Smooth muscle cell of the umbilical artery (primary cell): ENCODE results near the gene LRRC43. TPM values are rescaled to one million over a fixed set of nuclear protein-coding genes. Genes with fewer than 3 reads are reported as not detected.

Experiments used
- total RNA-seq: library from RNA; depleted of rRNA; stranded (reverse); fragments of >200 nt; gene quantifications from 2 replicates; pipeline ENCODE4 v1.2.3, GENCODE V29; 2014

Gene LRRC43
- 0.89 and 1.1 TPM in 2 replicates for total RNA-seq

GRCh38 chr12:122182887-122183587 lies at the start of gene LRRC43:
TSS of gene LRRC43 (plus strand) at chr12:122183123. CDS start at chr12:122183145, 22 bp downstream.

GRCh38 chr12:122174155-122174845 lies 8.6 kb upstream of the LRRC43 start, which contains the start of gene IL31:
TSS of gene IL31 (minus strand) at chr12:122174221. CDS start at chr12:122174172, 49 bp downstream.

DNA sequence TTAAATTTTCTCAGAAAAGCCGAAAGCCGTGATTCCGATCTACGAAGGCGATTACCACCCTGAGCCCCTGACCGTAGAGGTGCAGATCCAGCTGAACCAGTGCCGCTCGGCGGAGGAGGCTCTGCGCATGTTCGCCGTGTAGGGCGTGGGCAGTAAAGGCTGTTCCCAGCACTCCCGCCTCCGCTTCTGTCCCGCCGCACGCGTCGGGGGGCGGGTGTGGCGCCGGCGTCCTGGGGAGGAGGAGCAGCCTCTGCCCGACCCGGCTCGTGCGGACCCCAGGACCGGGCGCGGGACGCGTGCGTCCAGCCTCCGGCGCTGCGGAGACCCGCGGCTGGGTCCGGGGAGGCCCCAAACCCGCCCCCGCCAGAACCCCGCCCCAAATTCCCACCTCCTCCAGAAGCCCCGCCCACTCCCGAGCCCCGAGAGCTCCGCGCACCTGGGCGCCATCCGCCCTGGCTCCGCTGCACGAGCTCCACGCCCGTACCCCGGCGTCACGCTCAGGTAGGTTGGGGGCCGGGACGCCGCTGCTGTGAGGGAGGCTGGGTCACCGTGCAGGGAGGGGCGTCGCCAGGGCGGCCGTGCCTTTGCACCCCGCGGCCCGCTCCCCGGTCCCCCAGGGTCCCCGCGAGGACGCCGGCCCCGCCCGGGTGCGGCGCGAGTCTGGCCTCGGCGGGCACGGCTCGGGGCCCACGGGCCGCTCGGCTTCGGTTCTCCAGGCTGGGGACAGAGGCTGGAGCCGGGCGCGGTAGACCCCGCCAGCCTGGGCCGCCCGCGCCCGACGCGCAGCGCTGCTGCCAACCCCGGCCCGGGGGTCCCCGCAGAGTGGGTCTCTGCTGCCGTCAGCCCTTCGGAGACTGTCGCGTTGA lies 20.6 kb downstream of the LRRC43 start, which contains the start of gene B3GNT4:
Gene B3GNT4, plus strand, starts transcription at position 409 of the 866 bp plus-strand sequence. CDS start 910 bp downstream, outside the sequence.

DNA sequence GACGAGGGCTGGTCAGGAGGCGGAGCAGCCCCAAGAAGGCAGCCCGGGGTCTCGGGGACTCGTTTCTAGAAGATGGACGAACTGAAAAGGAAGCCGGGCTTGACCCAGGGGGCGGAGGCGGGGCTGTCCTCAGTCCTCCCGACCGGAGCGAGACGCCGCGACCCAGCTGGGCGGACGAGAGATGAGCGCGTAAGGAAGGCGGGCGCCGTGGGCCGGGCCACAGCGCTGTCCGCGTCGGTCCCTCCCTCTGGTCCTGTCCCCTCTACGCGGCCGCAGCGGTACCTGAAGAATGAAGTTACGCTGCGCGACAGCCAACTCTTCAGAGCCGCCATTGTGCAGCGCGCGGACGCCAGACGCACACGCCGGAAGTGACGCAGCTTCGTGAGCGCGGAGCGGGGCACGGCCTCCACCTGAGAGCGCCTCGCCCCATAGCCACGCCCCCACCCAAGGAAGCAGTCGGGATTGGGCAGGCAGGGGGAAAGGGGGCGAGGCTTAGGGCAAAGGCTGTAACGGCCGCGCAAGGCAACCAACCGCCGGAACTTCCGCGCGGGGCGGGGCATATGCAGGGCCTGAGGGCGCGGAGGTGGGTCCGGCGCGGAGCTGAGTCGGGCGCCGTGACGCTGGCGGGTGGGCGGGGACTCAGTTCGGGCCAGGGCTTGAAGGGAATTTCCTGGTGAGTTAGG lies 42.9 kb downstream of the LRRC43 start, which contains the start of gene DIABLO:
Gene DIABLO, minus strand, starts transcription at position 370 of the 683 bp plus-strand sequence. Its CDS starts 38 bp downstream, at position 332.

Other genes with a start within 250 kb of the LRRC43 start
- gene BCL7A, start 161.2 kb upstream of the LRRC43 start, total RNA-seq, result 5.0 and 9.8 TPM in 2 replicates
- gene MLXIP, start 104.4 kb upstream of the LRRC43 start, total RNA-seq, result 36.2 and 55.7 TPM in 2 replicates
- not detected in 2 replicates for gene IL31, start 8.9 kb upstream of the LRRC43 start, total RNA-seq
- gene B3GNT4, start 20.6 kb downstream of the LRRC43 start, total RNA-seq, result 0.65 and 1.2 TPM in 2 replicates
- gene DIABLO, start 42.9 kb downstream of the LRRC43 start, total RNA-seq, result 84.3 and 84.9 TPM in 2 replicates
- gene VPS33A, start 83.4 kb downstream of the LRRC43 start, total RNA-seq, result 21.7 and 31.2 TPM in 2 replicates
- gene CLIP1, start 239.5 kb downstream of the LRRC43 start, total RNA-seq, result 63.5 and 65.4 TPM in 2 replicates